Esophagus squamous epithelium (tissue), 5 donors: ENCODE measurements around the gene PPP1R1A. TPM values are rescaled to one million over a fixed set of nuclear protein-coding genes. Genes with fewer than 3 reads are reported as not detected.

Source experiments
- DNase-seq: peaks from one replicate; lab custom pipeline; 2025; lab: John Stamatoyannopoulos, UW
- H3K27ac ChIP-seq, 4 donors: fragments of 200-600 bp; sonication (generic); one replicate each; pipeline ENCODE4 v1.5.1; 2016 to 2019; ENCODE audit warnings: mild to moderate bottlenecking in 1 of 4
- H3K27me3 ChIP-seq, 4 donors: fragments of 200-600 bp; sonication (generic); 1 replicate in 3 of 4; 2 replicates in 1 of 4; pipeline versions ENCODE4 v1.5.1 to v1.6.0; 2017 to 2021; ENCODE audit warnings: antibody characterized with exemption in 1 of 4
- H3K36me3 ChIP-seq, 3 donors: fragments of 200-600 bp; sonication (generic); one replicate each; pipeline ENCODE4 v1.5.1; 2016 to 2019
- H3K4me1 ChIP-seq, 3 donors: fragments of 200-600 bp; sonication (generic); one replicate each; pipeline ENCODE4 v1.5.1; 2017 to 2019
- H3K4me3 ChIP-seq, 4 donors: fragments of 200-600 bp; sonication (generic); 1 replicate in 3 of 4; 2 replicates in 1 of 4; pipeline ENCODE4 v1.5.1; 2016 to 2019; ENCODE audit warnings: mild to moderate bottlenecking in 2 of 4, moderate library complexity in 1 of 4
- H3K9me3 ChIP-seq, 3 donors: fragments of 200-600 bp; sonication (generic); one replicate each; pipeline ENCODE4 v1.5.1; 2016 to 2019
- CTCF ChIP-seq, 6 experiments: fragments of 450-650 bp in 4 of 6; fragments of 200-600 bp in 2 of 6; sonication (generic) in 2 of 6; IDR thresholded peaks; one replicate each; pipeline ENCODE4 v1.5.1; 2016 to 2019; ENCODE audit warnings: antibody characterized with exemption in 6 of 6, mild to moderate bottlenecking in 4 of 6, moderate library complexity in 4 of 6
- POLR2A ChIP-seq, 4 donors: fragments of 450-650 bp; IDR thresholded peaks; one replicate each; pipeline ENCODE4 v1.6.1; 2017; ENCODE audit warnings: antibody characterized with exemption in 4 of 4, mild to moderate bottlenecking in 4 of 4, moderate library complexity in 3 of 4
- WGBS, 2 donors: methylation state at CpG; one replicate each; pipeline ENCODE4 v1.1.5; 2018; 5-methylcytosine and 5-hydroxymethylcytosine counted together
- intact Hi-C: fragments of 100-400 bp; cut with DNase I; formaldehyde crosslinking; loops from one replicate; pipeline ENCODE4 v1.15.0; 2022
- total RNA-seq, 4 donors: library from RNA; depleted of rRNA; stranded (reverse); fragments of >200 nt; gene quantifications; one replicate each; pipeline ENCODE4 v1.1.0, GENCODE V29; 2016
- donor health status: DM: yes; HTN: yes; CAD: no.

PPP1R1A gene
- total RNA-seq, 4 donors from 2014 or later: 0.15 to 1.9 (median 0.26) TPM; not detected in 1

- peaks cover 0 to 25% (median 0%) of the 10 kb centered on the region in 3 donors for H3K36me3 ChIP-seq
- H3K27me3 ChIP-seq: no peaks in the 10 kb centered on the region
- no peak overlapping the region for H3K27ac ChIP-seq
- WGBS, 2 donors: 59 to 90% methylated on average over 4 to 5 of the region's 5 CpGs
- no peaks in the 10 kb centered on the region for H3K4me1 ChIP-seq
- TF ChIP-seq CTCF (IDR thresholded peaks at IDR 0.05): no peak
- TF ChIP-seq POLR2A (IDR thresholded peaks at IDR 0.05): no peak
- H3K9me3 ChIP-seq: no peaks in the 10 kb centered on the region
- no peak for DNase-seq
- intact Hi-C loops: no loop called here
- no peak overlapping the region for H3K4me3 ChIP-seq
Observed at GRCh38 chr12:54541751-54542290, 46.6 kb downstream of the PPP1R1A start.

DNA sequence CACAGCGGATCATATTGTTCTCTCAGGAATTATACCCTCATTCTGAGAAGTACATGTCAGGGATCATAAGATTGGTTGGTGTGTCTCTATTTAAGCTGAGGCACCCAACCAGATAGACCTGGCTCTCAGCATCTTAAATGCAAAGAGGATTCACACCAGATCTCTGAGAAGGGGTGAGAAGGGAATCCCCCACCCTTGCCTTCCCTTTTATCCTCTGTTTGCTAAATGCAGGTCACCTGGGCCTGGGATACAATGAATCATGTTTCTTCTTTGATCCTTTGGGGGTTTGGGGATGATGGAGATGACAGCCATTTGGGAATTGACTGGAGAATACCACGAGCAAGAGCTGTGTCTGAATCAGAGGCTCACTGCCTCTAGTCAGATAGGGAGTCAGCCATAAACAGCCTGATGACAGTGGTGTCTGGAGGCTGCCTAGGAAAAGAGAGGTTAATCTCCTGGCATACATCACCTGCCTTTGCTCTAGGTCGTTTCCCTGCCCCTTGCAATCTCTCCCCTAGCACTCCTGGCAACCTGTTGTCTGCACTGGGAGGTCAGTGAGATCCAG is 50.2 kb downstream of the PPP1R1A start:
- DNase-seq: no peak
- 41 to 61% methylated on average over 2 to 3 of the region's 3 CpGs for WGBS, 2 donors
- Histone ChIP-seq H3K4me3 (no peak overlapping the region), H3K27ac (no peak overlapping the region), H3K9me3 (no peaks in the 10 kb centered on the region), H3K4me1 (no peaks in the 10 kb centered on the region), H3K27me3 (no peaks in the 10 kb centered on the region), H3K36me3 (peaks cover 0 to 30% (median 0%) of the 10 kb centered on the region in 3 donors)
- TF ChIP-seq POLR2A (IDR thresholded peaks at IDR 0.05) (no peak), CTCF (IDR thresholded peaks at IDR 0.05) (no peak)
- intact Hi-C loops: no loop called here

- Histone ChIP-seq H3K36me3 (peaks cover 0 to 41% (median 0%) of the 10 kb centered on the region in 3 donors), H3K4me3 (no peak overlapping the region), H3K9me3 (no peaks in the 10 kb centered on the region), H3K4me1 (no peaks in the 10 kb centered on the region), H3K27ac (no peak overlapping the region), H3K27me3 (peaks cover 0 to 5% (median 0%) of the 10 kb centered on the region in 4 donors)
- no peak for DNase-seq
- TF ChIP-seq POLR2A (IDR thresholded peaks at IDR 0.05) (no peak), CTCF (IDR thresholded peaks at IDR 0.05) (no peak)
- intact Hi-C loops: no loop called here
Observed at GRCh38 chr12:54535474-54535873, 53.0 kb downstream of the PPP1R1A start.

GRCh38 chr12:54529581-54529980 is 58.9 kb downstream of the PPP1R1A start:
- Histone ChIP-seq H3K27ac (no peak overlapping the region), H3K9me3 (no peaks in the 10 kb centered on the region), H3K4me1 (no peaks in the 10 kb centered on the region), H3K27me3 (peaks cover 0 to 8% (median 0%) of the 10 kb centered on the region in 4 donors), H3K4me3 (no peak overlapping the region), H3K36me3 (peaks cover 0 to 69% (median 0%) of the 10 kb centered on the region in 3 donors)
- WGBS, 2 donors: 85 to 89% methylated on average over 4 of the region's 4 CpGs
- intact Hi-C loops: no loop called here
- TF ChIP-seq POLR2A (IDR thresholded peaks at IDR 0.05) (no peak), CTCF (IDR thresholded peaks at IDR 0.05) (no peak)
- DNase-seq: no peak

Other genes with a start within 250 kb of the PPP1R1A start
- gene GPR84, start 224.2 kb downstream of the PPP1R1A start, total RNA-seq: under 1 TPM in 1 of 4 donors, not detected in 3; 0.38 TPM
- 100 to 1,000 TPM in 1 of 4 donors, 10 to 100 TPM in 3; 25.2 to 106 (median 37.8) TPM for gene ZNF385A, start 203.9 kb downstream of the PPP1R1A start, total RNA-seq
- gene ITGA5, start 169.4 kb downstream of the PPP1R1A start, total RNA-seq: 100 to 1,000 TPM in 1 of 4 donors, 10 to 100 TPM in 2, 1 to 10 TPM in 1; 7.5 to 112 (median 37.3) TPM
- gene GTSF1, start 115.1 kb downstream of the PPP1R1A start, total RNA-seq: 1 to 10 TPM in 1 of 4 donors, not detected in 3; 1.6 TPM
- 10 to 100 TPM in 2 of 4 donors, 1 to 10 TPM in 2; 3.6 to 31.9 (median 7.8) TPM for gene NCKAP1L, start 90.9 kb downstream of the PPP1R1A start, total RNA-seq
- gene PDE1B, start 39.1 kb downstream of the PPP1R1A start, total RNA-seq: 1 to 10 TPM in 3 of 4 donors, under 1 TPM in 1; 0.91 to 6.5 (median 1.4) TPM
- not detected for gene LACRT, start 46.2 kb upstream of the PPP1R1A start, total RNA-seq
- gene DCD, start 59.7 kb upstream of the PPP1R1A start, total RNA-seq: not detected